Testis (tissue), 3 donors: Measurements from ENCODE around the gene SNAP47. TPM values are rescaled to one million over a fixed set of nuclear protein-coding genes. Genes with fewer than 3 reads are reported as not detected.

Source experiments
- DNase-seq: peaks from one replicate; pipeline ENCODE4 v3.0.0-alpha.2; 2019
- H3K27ac ChIP-seq, 2 donors: fragments of 200-600 bp; sonication (generic); one replicate each; pipeline ENCODE4 v1.5.1; 2019
- H3K27me3 ChIP-seq: fragments of 200-600 bp; sonication (generic); one replicate; pipeline ENCODE4 v1.5.1; 2019
- H3K36me3 ChIP-seq: fragments of 200-600 bp; sonication (generic); one replicate; pipeline ENCODE4 v1.5.1; 2017; ENCODE audit warnings: low read depth; ENCODE audit errors: missing control alignments
- H3K4me1 ChIP-seq: fragments of 200-600 bp; sonication (generic); one replicate; pipeline ENCODE4 v1.5.1; 2019
- H3K4me3 ChIP-seq, 2 donors: fragments of 200-600 bp; sonication (generic); one replicate each; pipeline ENCODE4 v1.5.1; 2017 to 2019
- H3K9me3 ChIP-seq: fragments of 200-600 bp; sonication (generic); one replicate; pipeline ENCODE4 v1.5.1; 2017
- CTCF ChIP-seq, 3 experiments: fragments of 450-650 bp in 2 of 3; fragments of 200-600 bp in 1 of 3; sonication (generic) in 1 of 3; IDR thresholded peaks; one replicate each; pipeline ENCODE4 v1.5.1; 2016 to 2019; ENCODE audit warnings: antibody characterized with exemption in 3 of 3, mild to moderate bottlenecking in 2 of 3, moderate library complexity in 1 of 3
- POLR2A ChIP-seq: fragments of 450-650 bp; IDR thresholded peaks from one replicate; pipeline ENCODE4 v1.6.1; 2017; ENCODE audit warnings: antibody characterized with exemption, mild to moderate bottlenecking, moderate library complexity
- WGBS, 2 donors: methylation state at CpG; one replicate each; pipeline ENCODE4 v1.1.5; 2018; 5-methylcytosine and 5-hydroxymethylcytosine counted together
- intact Hi-C: fragments of 100-400 bp; cut with DNase I; formaldehyde crosslinking; loops from one replicate; pipeline ENCODE4 v1.15.1; 2023; ENCODE audit warnings: low total_unique reads
- polyA plus RNA-seq: library from polyadenylated mRNA; stranded (reverse); fragments of 350-450 nt; fragmentation: Illumina TruSeq; extraction: RNeasy Lipid Tissue Mini Kit (QIAGEN cat#74804); gene quantifications from one replicate; pipeline ENCODE4 v1.2.3, GENCODE V29; 2014; ENCODE audit warnings: low read depth, low replicate concordance; ENCODE audit not compliant: insufficient read depth
- total RNA-seq, 2 donors: library from RNA; depleted of rRNA; stranded (reverse); fragments of >200 nt; gene quantifications; one replicate each; pipeline ENCODE4 v1.2.3, GENCODE V29; 2016

SNAP47 gene
- total and polyA plus RNA-seq, 3 donors from 2014 or later = 72.2 to 80.3 (median 77.6) TPM

- 74 to 80% methylated on average over 9 to 16 of the region's 16 CpGs for WGBS, 2 donors
These were observed 4.5 kb upstream of the SNAP47 start for GRCh38 chr1:227730630-227731151.

GRCh38 chr1:227731241-227731677, 4.0 kb upstream of the SNAP47 start:
- Histone ChIP-seq H3K9me3 (no peaks in the 10 kb centered on the region), H3K27me3 (no peaks in the 10 kb centered on the region), H3K36me3 (no peaks in the 10 kb centered on the region), H3K4me1 (peaks cover 31% of the 10 kb centered on the region), H3K4me3 (no peak overlapping the region), H3K27ac (no peak overlapping the region)
- peak; percentile 64 for DNase-seq
- 40% methylated on average over 11 of the region's 11 CpGs; no CpG with 5 or more reads in 1 of the 2 donors for WGBS, 2 donors
- TF ChIP-seq POLR2A = no peak
- no peak for TF ChIP-seq CTCF (IDR thresholded peaks at IDR 0.05)
- intact Hi-C loops = no loop called here

More at GRCh38 chr1:227730630-227731151, 4.5 kb upstream of the SNAP47 start:
- intact Hi-C loops = no loop called here
- no peaks in the 10 kb centered on the region for H3K27me3 ChIP-seq
- H3K4me1 ChIP-seq = peaks cover 27% of the 10 kb centered on the region
- H3K36me3 ChIP-seq = no peaks in the 10 kb centered on the region
- H3K27ac ChIP-seq = no peak overlapping the region
- no peak for DNase-seq
- no peak for TF ChIP-seq CTCF (IDR thresholded peaks at IDR 0.05)
- TF ChIP-seq POLR2A = no peak
- no peaks in the 10 kb centered on the region for H3K9me3 ChIP-seq
- H3K4me3 ChIP-seq = no peak overlapping the region

- H3K36me3 ChIP-seq = no peaks in the 10 kb centered on the region
- no peak for TF ChIP-seq CTCF (IDR thresholded peaks at IDR 0.05)
- no peak for TF ChIP-seq POLR2A
- H3K4me3 ChIP-seq = no peak overlapping the region
- WGBS, 2 donors = 87 to 100% methylated on average over 5 to 18 of the region's 19 CpGs
- intact Hi-C loops = no loop called here
- H3K9me3 ChIP-seq = no peaks in the 10 kb centered on the region
- no peaks in the 10 kb centered on the region for H3K27me3 ChIP-seq
- peaks cover 34% of the 10 kb centered on the region for H3K4me1 ChIP-seq
- no peak overlapping the region for H3K27ac ChIP-seq
- no peak for DNase-seq
These were observed 3.3 kb upstream of the SNAP47 start for GRCh38 chr1:227731696-227732585.

GRCh38 chr1:227732586-227733308, 2.5 kb upstream of the SNAP47 start:
- DNase-seq = no peak
- no peaks in the 10 kb centered on the region for H3K36me3 ChIP-seq
- H3K4me1 ChIP-seq = peaks cover 36% of the 10 kb centered on the region
- WGBS, 2 donors = 87 to 95% methylated on average over 12 to 18 of the region's 18 CpGs
- no peak overlapping the region for H3K4me3 ChIP-seq
- no peak overlapping the region for H3K27ac ChIP-seq
- H3K9me3 ChIP-seq = no peaks in the 10 kb centered on the region
- TF ChIP-seq CTCF (IDR thresholded peaks at IDR 0.05) (no peak), POLR2A (no peak)
- no peaks in the 10 kb centered on the region for H3K27me3 ChIP-seq
- intact Hi-C loops = no loop called here
